Left lung (tissue), 10 donors: ENCODE results near the gene OR51B5. TPM values are rescaled to one million over a fixed set of nuclear protein-coding genes. Genes with fewer than 3 reads are reported as not detected.

ENCODE experiments used
- ATAC-seq: fragments of 200-7000 bp; cut with Tn5 transposase; one replicate; pipeline ENCODE4 v1.9.1; 2020; ENCODE audit warnings: moderate library complexity
- DNase-seq, 4 donors: peaks; one replicate each; pipeline ENCODE4 v3.0.0-alpha.2; 2013 to 2020
- H3K27ac ChIP-seq, 2 donors: fragments of 200-600 bp; sonication (generic) in 1 of 2; one replicate each; pipeline versions ENCODE4 v1.5.0 to v1.8.0; 2020 to 2021
- H3K27me3 ChIP-seq, 2 donors: fragments of 200-600 bp; sonication (generic) in 1 of 2; one replicate each; pipeline versions ENCODE4 v1.5.0 to v1.8.0; 2020 to 2021
- H3K36me3 ChIP-seq, 2 donors: fragments of 200-600 bp; sonication (generic) in 1 of 2; one replicate each; pipeline versions ENCODE4 v1.5.0 to v1.8.0; 2020 to 2021
- H3K4me1 ChIP-seq, 2 donors: fragments of 200-600 bp; one replicate each; pipeline ENCODE4 v1.8.0; 2021
- H3K4me3 ChIP-seq, 2 donors: fragments of 200-600 bp; sonication (generic) in 1 of 2; one replicate each; pipeline versions ENCODE4 v1.5.0 to v1.8.0; 2020 to 2021; ENCODE audit warnings: mild to moderate bottlenecking in 1 of 2
- H3K9me3 ChIP-seq, 2 donors: fragments of 200-600 bp; sonication (generic) in 1 of 2; one replicate each; pipeline versions ENCODE4 v1.5.0 to v1.8.0; 2020 to 2021
- intact Hi-C, 2 donors: fragments of 100-400 bp; cut with DNase I; formaldehyde crosslinking; loops; one replicate each; pipeline versions ENCODE4 v1.11.2 to v1.14.2; 2022
- polyA plus RNA-seq, 6 donors: library from polyadenylated mRNA; unstranded; fragments of 120-200 nt; gene quantifications; one replicate each; pipeline ENCODE4 v1.2.1, GENCODE V29; 2013; ENCODE audit not compliant: insufficient read length in 6 of 6
- total RNA-seq, 2 donors: library from RNA; stranded (reverse); fragmentation: NEBNext Ultra II Directional; extraction: Animal tissue kit (Norgen Biotek cat#: 25700); gene quantifications; one replicate each; pipeline ENCODE4 v1.2.1, GENCODE V29; 2021
- TF ChIP-seq, protein P1 (sequence below), 2 donors: fragments of 200-600 bp; sonication (generic) in 1 of 2; IDR thresholded peaks; one replicate each; pipeline versions ENCODE4 v1.5.0 to v1.8.0; 2021; ENCODE audit warnings: antibody characterized with exemption in 2 of 2
- donor health status: DM: no; HTN: yes; CAD: no.
- donor health status: DM: no; HTN: no; CAD: no.

OR51B5 gene
- total and polyA plus RNA-seq, 8 donors: 0.29 to 0.87 (median 0.60) TPM

DNA sequence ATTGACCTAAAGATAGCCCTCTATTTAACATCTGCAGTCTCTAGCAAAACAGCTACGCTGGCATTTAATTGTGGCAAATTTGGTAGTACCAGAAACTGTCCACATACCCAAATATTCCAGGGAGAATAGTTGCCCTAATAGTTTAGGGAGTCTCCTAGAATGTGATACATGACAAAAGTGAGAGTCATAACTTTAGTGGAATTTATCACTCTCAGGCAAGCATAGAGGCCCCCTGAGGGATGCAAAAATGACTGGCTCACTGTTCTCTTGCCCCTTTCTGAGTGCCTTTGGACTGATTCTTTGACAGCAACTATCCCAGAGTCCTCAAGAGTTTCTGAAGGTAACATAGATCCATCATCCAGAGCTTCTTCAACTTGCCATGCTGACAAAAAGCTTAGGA, 39.3 kb downstream of the OR51B5 start:
- Histone ChIP-seq H3K27ac (no peak overlapping the region), H3K27me3 (no peaks in the 10 kb centered on the region), H3K4me1 (no peaks in the 10 kb centered on the region), H3K9me3 (no peaks in the 10 kb centered on the region), H3K36me3 (no peaks in the 10 kb centered on the region), H3K4me3 (no peak overlapping the region)
- intact Hi-C loops: no loop called here
- ATAC-seq (no peak), DNase-seq (no peak)
- TF ChIP-seq, protein P1, sequence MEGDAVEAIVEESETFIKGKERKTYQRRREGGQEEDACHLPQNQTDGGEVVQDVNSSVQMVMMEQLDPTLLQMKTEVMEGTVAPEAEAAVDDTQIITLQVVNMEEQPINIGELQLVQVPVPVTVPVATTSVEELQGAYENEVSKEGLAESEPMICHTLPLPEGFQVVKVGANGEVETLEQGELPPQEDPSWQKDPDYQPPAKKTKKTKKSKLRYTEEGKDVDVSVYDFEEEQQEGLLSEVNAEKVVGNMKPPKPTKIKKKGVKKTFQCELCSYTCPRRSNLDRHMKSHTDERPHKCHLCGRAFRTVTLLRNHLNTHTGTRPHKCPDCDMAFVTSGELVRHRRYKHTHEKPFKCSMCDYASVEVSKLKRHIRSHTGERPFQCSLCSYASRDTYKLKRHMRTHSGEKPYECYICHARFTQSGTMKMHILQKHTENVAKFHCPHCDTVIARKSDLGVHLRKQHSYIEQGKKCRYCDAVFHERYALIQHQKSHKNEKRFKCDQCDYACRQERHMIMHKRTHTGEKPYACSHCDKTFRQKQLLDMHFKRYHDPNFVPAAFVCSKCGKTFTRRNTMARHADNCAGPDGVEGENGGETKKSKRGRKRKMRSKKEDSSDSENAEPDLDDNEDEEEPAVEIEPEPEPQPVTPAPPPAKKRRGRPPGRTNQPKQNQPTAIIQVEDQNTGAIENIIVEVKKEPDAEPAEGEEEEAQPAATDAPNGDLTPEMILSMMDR (IDR thresholded peaks at IDR 0.05): no peak

GRCh38 chr11:5303626-5304025, 39.7 kb downstream of the OR51B5 start:
- Histone ChIP-seq H3K9me3 (no peaks in the 10 kb centered on the region), H3K4me1 (no peaks in the 10 kb centered on the region), H3K4me3 (no peak overlapping the region), H3K36me3 (no peaks in the 10 kb centered on the region), H3K27me3 (no peaks in the 10 kb centered on the region), H3K27ac (no peak overlapping the region)
- no peak for ATAC-seq
- intact Hi-C loops: no loop called here
- TF ChIP-seq, protein P1 (IDR thresholded peaks at IDR 0.05): no peak
- no peak for DNase-seq

DNA sequence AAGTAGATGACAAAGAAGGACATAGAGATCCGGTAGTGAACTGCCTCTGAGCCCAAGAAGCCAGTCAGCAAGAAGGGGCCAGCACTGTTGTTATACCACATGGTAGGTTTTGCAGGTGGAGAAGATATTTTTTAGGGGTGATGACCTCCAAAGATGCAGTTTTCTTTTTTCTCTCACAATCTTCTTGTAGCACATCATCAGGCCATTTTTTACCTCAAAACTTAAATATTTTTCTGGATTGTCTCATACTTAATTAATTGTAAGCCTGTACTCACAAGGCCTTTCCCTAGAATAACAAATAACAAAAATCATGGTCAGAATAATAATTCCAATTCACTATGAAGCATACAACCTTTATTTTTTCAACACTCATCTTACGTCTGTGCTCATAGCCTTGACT, 41.5 kb downstream of the OR51B5 start, which contains the start of gene OR51B4:
TSS of gene OR51B4 (minus strand) at position 101 of the 400 bp plus-strand sequence. CDS start at position 101, 0 bp downstream.
- Histone ChIP-seq H3K27ac (no peak within 1 kb of the TSS), H3K36me3 (no peaks in the 10 kb centered on the region), H3K4me3 (no peak within 1 kb of the TSS), H3K27me3 (no peaks in the 10 kb centered on the region), H3K4me1 (no peaks in the 10 kb centered on the region), H3K9me3 (no peaks in the 10 kb centered on the region)
- intact Hi-C loops: no loop called here
- no peak for ATAC-seq
- DNase-seq: no peak
- TF ChIP-seq, protein P1 (IDR thresholded peaks at IDR 0.05): no peak

DNA sequence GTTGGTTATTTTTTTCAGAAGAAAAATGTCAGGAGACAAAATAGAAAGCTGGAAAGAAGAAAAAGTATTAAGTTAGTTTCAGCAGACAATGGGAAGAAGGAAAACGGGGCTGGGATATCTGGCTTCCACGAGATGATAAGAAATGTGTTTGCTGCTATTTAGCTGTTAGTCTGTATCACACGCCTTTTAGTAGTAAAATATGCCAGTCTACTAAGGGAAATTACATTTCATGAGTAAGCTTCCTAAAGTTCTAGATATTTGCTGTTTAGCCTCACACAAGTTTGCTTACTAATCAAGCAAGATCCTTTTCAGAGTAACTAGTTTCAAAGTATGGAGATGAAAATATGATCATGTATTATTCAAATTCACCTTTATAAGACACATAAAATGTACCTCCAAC, 43.1 kb downstream of the OR51B5 start:
- no peak for DNase-seq

GRCh38 chr11:5298451-5298850, 44.9 kb downstream of the OR51B5 start:
- Histone ChIP-seq H3K9me3 (no peaks in the 10 kb centered on the region), H3K4me3 (no peak overlapping the region), H3K36me3 (no peaks in the 10 kb centered on the region), H3K4me1 (no peaks in the 10 kb centered on the region), H3K27me3 (no peaks in the 10 kb centered on the region), H3K27ac (no peak overlapping the region)
- TF ChIP-seq, protein P1 (IDR thresholded peaks at IDR 0.05): no peak
- intact Hi-C loops: no loop called here
- DNase-seq (no peak), ATAC-seq (no peak)

More for the DNA sequence above, 43.1 kb downstream of the OR51B5 start:
- H3K36me3 ChIP-seq: no peaks in the 10 kb centered on the region
- intact Hi-C loops: no loop called here
- TF ChIP-seq, protein P1 (IDR thresholded peaks at IDR 0.05): no peak
- no peaks in the 10 kb centered on the region for H3K4me1 ChIP-seq
- no peak overlapping the region for H3K27ac ChIP-seq
- H3K4me3 ChIP-seq: no peak overlapping the region
- ATAC-seq: no peak
- H3K9me3 ChIP-seq: no peaks in the 10 kb centered on the region
- H3K27me3 ChIP-seq: no peaks in the 10 kb centered on the region
